Upper lobe of right lung (tissue), 1 donor: ENCODE measurements around the gene DLG4. TPM values are rescaled to one million over a fixed set of nuclear protein-coding genes. Genes with fewer than 3 reads are reported as not detected.

Source experiments
- ATAC-seq: fragments of 200-7000 bp; cut with Tn5 transposase; one replicate; pipeline ENCODE4 v1.9.1; 2020; ENCODE audit warnings: mild to moderate bottlenecking, moderate library complexity
- DNase-seq: peaks from one replicate; pipeline ENCODE4 v3.0.0-alpha.2; 2020
- H3K27ac ChIP-seq: fragments of 200-600 bp; one replicate; pipeline ENCODE4 v1.8.0; 2022
- H3K27me3 ChIP-seq: fragments of 200-600 bp; one replicate; pipeline ENCODE4 v1.8.0; 2022; ENCODE audit warnings: mild to moderate bottlenecking
- H3K36me3 ChIP-seq: fragments of 200-600 bp; one replicate; pipeline ENCODE4 v1.8.0; 2022
- H3K4me1 ChIP-seq: fragments of 200-600 bp; one replicate; pipeline ENCODE4 v1.8.0; 2022
- H3K4me3 ChIP-seq: fragments of 200-600 bp; one replicate; pipeline ENCODE4 v1.8.0; 2022; ENCODE audit warnings: mild to moderate bottlenecking
- H3K9me3 ChIP-seq: fragments of 200-600 bp; one replicate; pipeline ENCODE4 v1.8.0; 2022
- CTCF ChIP-seq: fragments of 200-600 bp; IDR thresholded peaks from one replicate; pipeline ENCODE4 v1.8.0; 2022; ENCODE audit warnings: antibody characterized with exemption
- intact Hi-C: fragments of 100-400 bp; cut with DNase I; formaldehyde crosslinking; loops from one replicate; pipeline ENCODE4 v1.11.0; 2022
- total RNA-seq: library from RNA; stranded (reverse); fragmentation: NEBNext Ultra II Directional; extraction: Animal tissue kit (Norgen Biotek cat#: 25700); gene quantifications from one replicate; pipeline ENCODE4 v1.2.1, GENCODE V29; 2021
- donor health status: DM: no; HTN: yes; CAD: no; lungs with severe emphysema.

Gene DLG4
- total RNA-seq, 1 donor from 2014 or later = 30.7 TPM

GRCh38 chr17:7228920-7229319 lies 9.3 kb upstream of the DLG4 start:
- intact Hi-C loops = no loop called here
- DNase-seq (no peak), ATAC-seq (no peak)
- H3K36me3 ChIP-seq = peaks cover 69% of the 10 kb centered on the region
- H3K27ac ChIP-seq = no peak overlapping the region
- no peak for TF ChIP-seq CTCF
- H3K4me1 ChIP-seq = peaks cover 18% of the 10 kb centered on the region
- H3K27me3 ChIP-seq = no peaks in the 10 kb centered on the region
- H3K9me3 ChIP-seq = no peaks in the 10 kb centered on the region
- H3K4me3 ChIP-seq = no peak overlapping the region

GRCh38 chr17:7226721-7227710 lies 7.4 kb upstream of the DLG4 start:
- Histone ChIP-seq H3K4me3 (no peak overlapping the region), H3K4me1 (peaks cover 3% of the 10 kb centered on the region), H3K27me3 (no peaks in the 10 kb centered on the region), H3K27ac (no peak overlapping the region), H3K36me3 (peaks cover 88% of the 10 kb centered on the region), H3K9me3 (no peaks in the 10 kb centered on the region)
- no peak for TF ChIP-seq CTCF
- no peak for ATAC-seq
- DNase-seq = peak; percentile 58
- intact Hi-C loops = no loop called here

DNA sequence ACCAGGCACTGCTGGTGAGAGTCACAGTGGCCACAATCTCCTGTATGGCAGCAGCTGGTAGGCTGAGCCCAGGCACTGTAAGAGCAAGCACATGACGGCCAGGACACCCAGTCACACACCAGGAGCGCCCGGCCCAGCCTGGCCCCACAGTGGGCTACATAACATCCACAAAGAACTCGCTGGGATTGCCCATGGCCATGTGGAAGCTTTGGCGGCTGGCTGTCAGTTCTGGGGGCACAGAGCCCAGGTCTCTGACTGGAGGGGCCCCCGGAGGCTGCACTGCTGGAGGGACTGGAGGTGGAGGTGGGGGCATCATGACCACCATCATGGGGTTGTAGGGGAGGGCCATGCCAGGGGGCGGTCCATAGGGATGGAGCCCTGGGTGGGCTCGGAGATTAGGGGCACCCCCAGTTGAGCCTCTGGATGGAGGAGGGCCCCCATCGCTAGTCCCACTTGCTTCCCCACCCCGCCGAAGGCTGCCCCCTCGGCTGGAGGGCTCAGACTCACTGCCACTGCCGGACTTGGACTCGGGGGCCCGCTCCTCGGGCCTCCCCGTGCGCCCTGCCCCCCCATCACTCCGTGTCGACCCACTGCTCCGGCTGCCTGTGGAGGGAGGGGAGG lies 6.2 kb upstream of the DLG4 start:
- Histone ChIP-seq H3K9me3 (no peaks in the 10 kb centered on the region), H3K27ac (no peak overlapping the region), H3K4me3 (no peak overlapping the region), H3K36me3 (peaks cover 93% of the 10 kb centered on the region), H3K27me3 (no peaks in the 10 kb centered on the region), H3K4me1 (peaks cover 7% of the 10 kb centered on the region)
- intact Hi-C loops = no loop called here
- peak; percentile 60 for DNase-seq
- no peak for TF ChIP-seq CTCF
- no peak for ATAC-seq

GRCh38 chr17:7224661-7225111 lies 5.0 kb upstream of the DLG4 start:
- Histone ChIP-seq H3K4me3 (no peak overlapping the region), H3K36me3 (peaks cover 82% of the 10 kb centered on the region), H3K27me3 (no peaks in the 10 kb centered on the region), H3K9me3 (no peaks in the 10 kb centered on the region), H3K4me1 (peaks cover 14% of the 10 kb centered on the region), H3K27ac (no peak overlapping the region)
- ATAC-seq (no peak), DNase-seq (peak; percentile 60)
- no peak for TF ChIP-seq CTCF
- intact Hi-C loops = no loop called here

DNA sequence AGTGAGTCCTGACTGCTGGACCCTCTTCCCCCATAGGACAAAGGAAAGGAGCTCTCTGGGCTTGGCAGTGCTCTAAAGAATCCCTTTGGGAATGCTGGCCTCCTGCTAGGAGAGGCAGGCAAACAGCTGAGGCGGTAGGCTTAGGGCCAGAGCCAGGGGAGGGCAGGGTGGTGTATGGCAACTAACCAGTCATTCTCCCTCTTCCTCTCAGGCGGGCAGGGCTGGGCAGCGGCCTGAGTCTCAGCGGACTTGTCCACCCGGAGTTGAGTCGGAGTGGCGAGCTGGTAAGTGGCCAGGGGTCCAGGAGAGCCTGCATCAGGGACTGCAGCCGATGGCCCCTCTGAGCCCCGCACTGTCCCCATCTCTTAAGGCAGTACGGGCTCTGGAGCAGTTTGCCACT lies 4.5 kb upstream of the DLG4 start:
- no peak overlapping the region for H3K4me3 ChIP-seq
- no peaks in the 10 kb centered on the region for H3K9me3 ChIP-seq
- no peak for TF ChIP-seq CTCF
- intact Hi-C loops = no loop called here
- no peak overlapping the region for H3K27ac ChIP-seq
- peaks cover 76% of the 10 kb centered on the region for H3K36me3 ChIP-seq
- DNase-seq (no peak), ATAC-seq (no peak)
- H3K27me3 ChIP-seq = no peaks in the 10 kb centered on the region
- H3K4me1 ChIP-seq = peaks cover 18% of the 10 kb centered on the region
